ENCODE data around the gene PAPPA2. TPM values are rescaled to one million over a fixed set of nuclear protein-coding genes. Genes with fewer than 3 reads are reported as not detected.
A peak's percentile ranks its signal among the peaks of the same experiment; 100 is the strongest.

PAPPA2 gene
- total RNA-seq, 1 experiment from 2014 or later, result not detected

DNA sequence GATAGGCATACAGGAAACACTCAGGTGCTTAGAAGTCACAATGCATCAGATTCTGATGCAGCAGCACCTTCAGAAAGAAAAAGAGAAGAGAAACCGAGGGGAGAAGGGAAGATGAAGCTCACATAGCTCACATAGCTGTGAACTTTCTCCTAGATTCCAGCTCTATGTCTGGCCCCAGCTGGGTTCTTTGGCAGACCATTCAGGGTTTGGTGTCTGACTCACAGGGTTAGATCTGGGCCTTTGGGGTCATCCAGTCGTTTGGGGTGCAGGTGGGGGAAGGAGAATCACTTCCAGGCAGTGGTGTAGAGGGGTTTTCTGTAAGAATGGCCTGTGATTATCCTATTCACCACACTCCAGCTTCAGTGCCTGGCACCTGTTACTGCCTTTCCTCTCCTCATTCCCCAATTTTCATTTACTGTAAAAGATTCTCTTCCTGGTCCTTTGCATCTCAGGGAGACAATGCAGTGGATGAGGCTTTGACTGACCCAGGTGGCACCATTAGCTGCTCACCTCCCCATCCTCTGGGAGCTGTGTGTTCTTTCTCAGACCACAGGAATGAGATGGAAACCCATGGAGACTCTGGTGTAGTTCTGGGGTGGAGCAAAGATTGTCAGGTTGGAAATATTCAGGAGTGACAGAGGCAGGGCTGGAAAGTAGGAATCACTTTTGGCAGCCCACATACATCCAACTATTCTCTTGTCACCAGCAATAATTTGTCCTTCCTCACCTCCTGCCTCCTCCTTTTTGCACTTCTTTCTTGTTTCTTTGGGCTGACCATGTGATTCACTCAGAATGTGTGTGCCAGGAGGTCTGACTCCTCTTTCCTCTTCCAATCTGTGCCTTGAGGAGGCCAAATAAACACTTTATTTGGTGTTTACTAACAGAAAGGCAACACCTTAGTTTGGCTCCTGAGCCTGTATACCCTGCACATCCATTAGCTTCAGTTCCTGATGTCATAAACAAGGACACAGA is 103.3 kb downstream of the PAPPA2 start:
- ChIA-PET POLR2A (ENCODE audit: unreplicated experiment) (no interaction called here), CTCF (no interaction called here)
- Histone ChIP-seq H3F3A (ENCODE audit: low read length, unreplicated experiment) (no peaks in the 10 kb centered on the region), H3K9me3 (ENCODE audit: low read length) (no peaks in the 10 kb centered on the region), H3K9ac (ENCODE audit: low read length) (no peak overlapping the region), H3K4me3 (ENCODE audit: low read length) (0 out of 2 replicates have a peak overlapping the region, but pooled peaks have one; percentile 27), H3K4me1 (ENCODE audit: insufficient read depth, low read length) (peaks cover 14% of the 10 kb centered on the region), H3K9me2 (replicated peaks; ENCODE audit: low read length) (no peaks in the 10 kb centered on the region), H2AFZ (ENCODE audit: low read length) (no peak overlapping the region), H4K20me1 (ENCODE audit: low read length) (no peaks in the 10 kb centered on the region), H3K36me3 (ENCODE audit: low read depth, low read length) (no peaks in the 10 kb centered on the region), H3K27me3 (ENCODE audit: low read length) (no peaks in the 10 kb centered on the region), H3K4me2 (ENCODE audit: low read length) (peak overlapping the region; percentile 64), H3K27ac (ENCODE audit: low read length) (peak overlapping the region; percentile 27; the same call in 1 of the 2 replicates), H3K79me2 (ENCODE audit: low read length) (no peaks in the 10 kb centered on the region)
- no peak for ATAC-seq
- TF ChIP-seq EZH2 (IDR thresholded peaks at IDR 0.05; ENCODE audit: low read length, unreplicated experiment) (no peak), EZH2phosphoT487 (IDR thresholded peaks at IDR 0.05; ENCODE audit: borderline replicate concordance, low read length) (no peak), CTCF (conservative IDR thresholded peaks at IDR 0.05; ENCODE audit: low read depth, low read length) (no peak)
- peak; percentile 7 for DNase-seq
- BruUV-seq (replicated peaks), result no TSS peak
- intact Hi-C loops (cut with micrococcal nuclease), result no loop called here

DNA sequence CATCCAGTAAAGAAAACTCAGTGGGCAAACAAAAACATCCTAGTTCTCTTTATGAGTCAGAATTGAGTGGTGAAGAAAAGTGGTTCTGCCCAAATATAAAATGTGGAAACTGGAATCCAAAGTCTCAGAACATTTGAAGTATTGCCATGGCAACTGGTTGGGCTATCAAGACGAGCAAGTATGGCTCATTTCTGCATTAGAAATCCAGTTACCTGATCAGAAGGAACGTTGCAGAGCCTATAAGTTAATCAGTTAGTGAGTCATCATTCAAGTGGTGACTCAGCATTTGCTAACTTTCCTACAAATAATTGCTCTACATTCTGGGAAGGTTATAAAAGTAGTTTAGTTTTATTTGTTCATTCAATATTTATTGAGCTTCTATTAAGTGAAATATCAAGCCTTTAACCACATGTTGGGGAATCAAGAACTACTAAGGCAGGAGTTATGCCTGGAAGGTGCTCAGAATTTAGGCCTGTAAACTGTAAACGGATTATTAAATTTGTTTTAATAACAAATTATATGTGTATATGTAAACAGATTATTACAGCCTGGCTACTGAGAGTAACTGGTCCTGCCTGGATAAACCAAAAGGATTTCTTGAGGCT is 104.3 kb downstream of the PAPPA2 start:
- no TSS peak for BruUV-seq (replicated peaks)
- H3F3A ChIP-seq (ENCODE audit: low read length, unreplicated experiment), result no peaks in the 10 kb centered on the region
- H3K9ac ChIP-seq (ENCODE audit: low read length), result no peak overlapping the region
- ATAC-seq (peak; percentile 74), DNase-seq (peak; percentile 83)
- peaks cover 14% of the 10 kb centered on the region for H3K4me1 ChIP-seq (ENCODE audit: insufficient read depth, low read length)
- H4K20me1 ChIP-seq (ENCODE audit: low read length), result no peaks in the 10 kb centered on the region
- peak overlapping the region; percentile 64 for H3K4me2 ChIP-seq (ENCODE audit: low read length)
- H3K9me3 ChIP-seq (ENCODE audit: low read length), result no peaks in the 10 kb centered on the region
- H3K79me2 ChIP-seq (ENCODE audit: low read length), result no peaks in the 10 kb centered on the region
- H3K27me3 ChIP-seq (ENCODE audit: low read length), result no peaks in the 10 kb centered on the region
- CTCF ChIA-PET, result no interaction called here
- intact Hi-C loops (cut with micrococcal nuclease), result no loop called here
- H3K4me3 ChIP-seq (ENCODE audit: low read length), result 0 out of 2 replicates have a peak overlapping the region, but pooled peaks have one; percentile 27
- TF ChIP-seq EZH2 (IDR thresholded peaks at IDR 0.05; ENCODE audit: low read length, unreplicated experiment) (no peak), EZH2phosphoT487 (IDR thresholded peaks at IDR 0.05; ENCODE audit: borderline replicate concordance, low read length) (no peak), CTCF (conservative IDR thresholded peaks at IDR 0.05; ENCODE audit: low read depth, low read length) (no peak)
- H3K27ac ChIP-seq (ENCODE audit: low read length), result peak overlapping the region; percentile 47
- no peaks in the 10 kb centered on the region for H3K9me2 ChIP-seq (replicated peaks; ENCODE audit: low read length)
- POLR2A ChIA-PET (ENCODE audit: unreplicated experiment), result no interaction called here
- H2AFZ ChIP-seq (ENCODE audit: low read length), result no peak overlapping the region
- no peaks in the 10 kb centered on the region for H3K36me3 ChIP-seq (ENCODE audit: low read depth, low read length)
